Fibroblast of upper back skin (primary cell): ENCODE data around the gene PNO1.
"Not testable (repeated sequence)": the region's sequence is repeated elsewhere in the genome, so short reads cannot be mapped to it uniquely, and the experiment has no call there.

ENCODE experiments used
- DNase-seq: peaks from one replicate; pipeline ENCODE4 v3.0.0-alpha.2; 2013

Gene PNO1

DNA sequence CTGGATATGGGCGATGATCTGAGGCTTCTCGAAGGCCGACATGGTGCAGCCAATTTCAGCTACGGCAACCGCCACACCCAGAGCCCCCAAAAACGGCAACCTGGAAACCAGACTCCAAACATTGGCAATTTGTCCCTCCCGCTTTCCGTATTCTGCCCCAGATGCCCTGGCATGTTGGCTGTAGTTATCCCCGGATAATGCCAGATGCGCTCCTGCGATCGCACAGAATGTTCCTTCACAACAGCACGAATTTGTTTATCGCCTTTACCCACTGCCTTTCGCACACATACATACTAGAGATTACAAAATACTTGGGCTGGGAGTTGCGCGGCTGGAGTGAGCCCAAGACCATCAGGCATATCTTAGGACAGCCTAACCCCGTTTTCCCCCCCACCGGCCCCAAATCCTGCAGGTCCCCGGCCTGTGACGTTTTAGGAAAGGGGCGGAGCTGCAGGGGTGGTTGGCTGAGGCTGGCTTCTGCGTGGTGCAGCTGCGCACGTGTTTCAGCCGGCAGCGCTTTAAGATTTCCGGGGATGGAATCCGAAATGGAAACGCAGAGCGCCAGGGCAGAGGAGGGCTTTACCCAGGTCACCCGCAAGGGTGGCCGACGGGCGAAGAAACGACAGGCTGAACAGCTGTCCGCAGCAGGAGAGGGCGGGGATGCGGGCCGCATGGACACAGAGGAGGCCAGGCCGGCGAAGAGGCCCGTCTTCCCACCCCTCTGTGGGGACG, at the start of gene PNO1:
Gene PNO1, plus strand, starts transcription at position 487 of the 732 bp plus-strand sequence. Its CDS starts 47 bp downstream, at position 534.
- DNase-seq: peak; percentile 95

DNA sequence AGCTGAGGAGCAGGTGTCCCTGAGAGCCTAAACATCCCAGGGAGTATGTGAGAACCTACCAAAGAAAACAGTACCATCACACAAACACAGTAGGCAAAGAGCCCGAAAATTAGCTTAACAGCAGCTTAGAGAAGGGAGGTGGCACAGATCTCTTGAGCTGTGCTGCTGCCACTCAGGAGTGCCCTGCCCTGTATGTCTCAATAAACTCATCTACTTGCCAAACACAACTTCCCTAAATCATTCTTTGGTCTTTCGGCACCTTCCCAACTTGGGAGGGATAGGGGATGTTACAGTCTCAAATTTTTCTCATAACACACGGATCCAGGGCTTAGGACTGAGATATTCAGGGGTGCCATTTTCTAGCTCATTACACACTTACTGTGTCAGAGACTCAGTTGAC, 49.6 kb upstream of the PNO1 start:
- no peak for DNase-seq

DNA sequence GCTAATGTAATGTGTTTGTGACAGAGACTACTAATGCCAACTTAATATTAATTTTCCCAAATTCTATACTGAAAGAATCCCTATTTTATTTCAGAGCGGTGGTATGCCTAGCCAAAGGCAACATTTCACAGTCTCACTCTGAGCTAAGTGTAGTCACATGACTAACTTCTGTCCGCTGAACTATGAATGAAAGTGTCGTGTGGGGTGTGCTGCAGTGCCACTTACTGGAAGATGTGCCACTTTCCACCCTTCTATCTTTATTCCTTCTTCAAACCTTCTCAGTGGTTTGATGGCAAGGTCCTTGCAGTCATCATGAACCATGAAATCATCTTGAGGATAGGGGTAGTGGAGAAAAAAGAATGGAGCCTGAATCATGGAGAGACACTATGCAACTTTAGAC, 47.6 kb upstream of the PNO1 start:
- no peak for DNase-seq

DNA sequence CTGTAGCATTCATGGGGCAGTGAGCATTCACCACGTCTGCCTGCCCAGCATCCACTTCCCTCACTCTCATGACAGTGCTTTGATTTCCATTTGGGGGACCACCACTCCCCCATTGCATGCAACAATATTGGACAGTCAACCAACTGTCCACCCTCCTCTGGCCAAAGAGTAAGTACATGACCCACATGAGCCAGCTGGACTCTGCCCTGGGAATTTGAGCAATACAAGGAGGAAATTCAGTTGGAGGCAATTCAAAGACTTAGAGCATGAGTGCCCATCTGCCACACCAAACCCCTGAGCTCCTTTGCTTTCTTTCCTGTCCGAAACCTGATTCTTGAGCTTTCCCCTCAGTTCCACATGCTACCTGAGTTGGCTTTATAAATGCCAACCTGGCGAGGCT, 41.7 kb upstream of the PNO1 start:
- DNase-seq: no peak

DNA sequence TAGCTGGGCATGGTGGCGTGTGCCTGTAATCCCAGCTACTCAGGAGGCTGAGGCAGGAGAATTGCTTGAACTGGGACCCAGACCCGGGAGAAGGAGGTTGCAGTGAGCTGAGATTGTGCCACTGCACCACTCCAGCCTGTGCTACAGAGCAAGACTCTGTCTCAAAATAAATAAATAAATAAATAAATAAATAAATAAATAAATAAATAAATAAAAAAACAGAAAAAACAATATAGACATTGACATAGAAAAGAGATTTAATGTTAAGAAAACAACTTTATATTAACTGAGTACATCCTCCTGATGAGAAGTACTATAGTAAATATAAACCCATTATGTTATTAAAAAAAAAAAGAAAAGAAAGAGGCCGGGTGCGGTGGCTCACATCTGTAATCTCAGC, 39.8 kb upstream of the PNO1 start:
- DNase-seq: not testable (repeated sequence)

DNA sequence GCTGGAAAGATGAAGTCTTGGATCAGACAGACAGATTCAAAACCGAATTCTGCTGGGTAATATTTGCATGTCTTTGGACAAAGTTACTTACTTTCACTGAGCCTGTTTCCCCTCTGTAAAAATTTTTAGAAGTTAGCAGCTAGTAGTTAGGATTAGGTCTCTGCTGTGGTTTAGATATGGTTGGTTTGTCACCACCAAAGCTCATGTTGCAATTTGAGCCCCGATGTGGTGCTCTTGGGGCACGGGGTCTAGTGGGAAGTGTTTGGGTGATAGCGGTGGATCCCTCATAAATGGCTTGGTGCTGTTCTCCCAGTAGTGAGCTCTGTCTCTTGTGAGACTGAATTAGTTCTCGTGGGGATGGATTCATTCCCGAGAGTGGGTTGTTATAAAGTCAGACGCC, 38.9 kb upstream of the PNO1 start:
- DNase-seq: no peak

DNA sequence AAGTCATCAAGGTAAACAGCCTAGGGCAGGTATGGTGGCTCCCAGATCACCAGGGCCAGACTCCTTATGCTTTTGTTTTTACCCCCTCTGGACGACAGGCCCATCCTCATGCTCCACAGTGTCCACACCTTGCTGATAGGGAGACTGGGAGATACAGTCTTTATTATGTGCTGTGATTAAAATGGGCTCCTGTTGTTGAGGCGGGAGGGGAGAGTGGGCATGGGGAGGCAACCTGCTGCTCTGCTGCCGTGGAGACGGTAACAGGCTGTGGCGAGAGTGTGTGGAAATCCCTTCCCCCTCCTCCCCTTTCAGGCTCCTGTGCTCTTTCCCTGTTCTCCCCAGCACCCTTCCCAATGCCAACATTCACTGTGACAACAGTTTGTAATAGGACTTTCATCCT, 38.2 kb upstream of the PNO1 start:
- no peak for DNase-seq

DNA sequence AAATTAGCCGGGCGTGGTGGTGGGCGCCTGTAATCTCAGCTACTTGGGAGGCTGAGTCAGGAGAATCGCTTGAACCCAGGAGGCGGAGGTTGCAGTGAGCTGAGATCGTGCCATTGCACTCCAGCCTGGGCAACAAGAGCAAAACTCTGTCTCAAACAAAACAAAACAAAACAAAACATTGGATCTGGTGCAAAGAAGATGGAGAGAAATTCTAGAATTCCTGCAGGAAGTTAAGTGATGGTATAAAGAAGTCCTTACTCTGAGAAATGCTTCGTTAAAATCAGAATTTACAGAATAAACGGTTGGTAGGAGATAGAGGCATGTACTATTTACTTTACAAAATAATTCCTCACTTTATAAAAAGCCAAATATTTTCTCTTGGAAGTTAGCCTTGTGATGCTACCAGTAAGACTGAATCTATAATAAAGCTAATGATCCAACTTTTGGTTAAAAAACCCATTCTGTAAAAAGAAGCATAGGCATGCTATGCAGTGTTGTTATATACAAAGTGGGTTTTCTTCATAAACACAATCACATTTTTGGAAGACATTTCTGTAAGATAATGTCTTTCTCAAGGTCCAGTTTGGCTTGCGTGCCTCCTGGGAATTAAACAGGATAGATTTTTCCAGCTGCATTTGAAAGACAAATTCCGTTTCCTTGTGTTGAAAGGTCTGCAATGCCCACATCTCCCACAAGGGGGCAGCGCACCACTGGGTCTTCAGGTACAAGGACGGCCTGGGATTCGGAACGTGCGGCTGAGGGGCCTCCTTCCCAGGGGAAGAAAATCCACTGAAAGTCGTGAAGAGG, 35.6 kb upstream of the PNO1 start:
- peak; percentile 81 for DNase-seq

DNA sequence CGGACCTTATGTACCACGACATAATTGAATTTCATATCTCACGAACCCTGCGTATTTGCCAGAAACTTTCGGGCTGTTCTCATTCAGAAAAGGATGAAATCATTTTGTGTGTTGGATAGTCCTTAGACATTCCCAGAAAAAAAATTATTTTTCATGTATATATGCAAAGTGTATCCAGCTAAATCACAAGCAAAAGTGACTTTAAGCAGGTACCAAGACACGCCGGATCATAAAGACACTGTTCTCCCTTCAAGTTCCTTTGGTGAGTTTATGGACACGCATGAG, 35.1 kb upstream of the PNO1 start:
- DNase-seq: no peak

DNA sequence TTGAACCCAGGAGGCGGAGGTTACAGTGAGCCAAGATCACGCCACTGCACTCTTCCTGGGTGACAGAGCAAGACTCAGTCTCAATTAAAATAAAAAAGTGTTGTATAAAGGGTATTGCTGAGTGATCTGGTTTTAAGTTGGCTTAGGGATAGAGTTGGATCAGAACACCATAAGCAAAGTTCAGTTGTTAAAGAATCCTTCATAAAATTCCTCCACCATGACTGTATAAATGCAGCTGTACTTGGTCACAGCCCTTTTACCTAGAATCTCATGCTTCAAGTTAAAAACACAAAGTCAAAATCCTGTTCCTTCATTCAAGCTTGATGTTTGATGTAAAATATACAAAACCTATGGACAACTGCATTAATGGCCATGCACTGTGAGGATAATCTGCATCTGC, 33.4 kb upstream of the PNO1 start:
- no peak for DNase-seq

DNA sequence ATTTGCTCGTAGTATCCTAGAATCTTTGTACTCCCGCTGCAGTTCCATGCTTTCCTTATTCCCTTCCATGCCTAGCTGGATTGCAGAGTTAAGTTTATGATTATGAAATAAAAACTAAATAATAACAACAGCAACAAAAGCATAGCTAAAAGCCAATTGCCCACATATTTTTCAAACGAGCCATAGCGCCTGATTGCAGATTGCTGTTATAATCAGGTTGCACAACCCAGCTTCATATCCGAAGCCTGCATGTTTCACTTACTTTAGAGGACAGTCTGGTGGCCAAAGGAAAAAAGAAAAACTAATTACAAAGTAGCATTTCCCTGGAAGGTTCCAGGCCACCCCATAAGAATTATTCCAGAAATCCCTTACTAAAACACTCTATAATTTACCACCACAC, 31.9 kb upstream of the PNO1 start:
- no peak for DNase-seq

DNA sequence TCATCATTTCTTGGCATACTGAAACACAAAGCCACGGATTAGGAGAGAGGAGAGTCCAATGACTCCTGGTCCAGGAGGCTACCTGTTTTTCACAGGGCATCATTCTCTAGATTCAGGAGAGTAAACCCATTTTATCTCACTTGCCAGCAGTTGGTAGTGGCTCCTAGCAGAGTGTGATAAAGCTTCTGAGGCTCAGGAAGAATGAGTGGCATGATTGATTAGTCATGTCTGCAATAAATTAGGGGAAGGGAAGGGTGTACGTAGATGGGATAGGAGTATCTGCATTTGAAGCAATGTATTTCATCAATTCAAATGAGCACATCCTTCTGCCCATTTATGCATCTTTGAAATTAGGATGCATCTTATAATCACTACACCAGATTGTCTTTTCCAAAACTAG, 31.1 kb upstream of the PNO1 start:
- no peak for DNase-seq

DNA sequence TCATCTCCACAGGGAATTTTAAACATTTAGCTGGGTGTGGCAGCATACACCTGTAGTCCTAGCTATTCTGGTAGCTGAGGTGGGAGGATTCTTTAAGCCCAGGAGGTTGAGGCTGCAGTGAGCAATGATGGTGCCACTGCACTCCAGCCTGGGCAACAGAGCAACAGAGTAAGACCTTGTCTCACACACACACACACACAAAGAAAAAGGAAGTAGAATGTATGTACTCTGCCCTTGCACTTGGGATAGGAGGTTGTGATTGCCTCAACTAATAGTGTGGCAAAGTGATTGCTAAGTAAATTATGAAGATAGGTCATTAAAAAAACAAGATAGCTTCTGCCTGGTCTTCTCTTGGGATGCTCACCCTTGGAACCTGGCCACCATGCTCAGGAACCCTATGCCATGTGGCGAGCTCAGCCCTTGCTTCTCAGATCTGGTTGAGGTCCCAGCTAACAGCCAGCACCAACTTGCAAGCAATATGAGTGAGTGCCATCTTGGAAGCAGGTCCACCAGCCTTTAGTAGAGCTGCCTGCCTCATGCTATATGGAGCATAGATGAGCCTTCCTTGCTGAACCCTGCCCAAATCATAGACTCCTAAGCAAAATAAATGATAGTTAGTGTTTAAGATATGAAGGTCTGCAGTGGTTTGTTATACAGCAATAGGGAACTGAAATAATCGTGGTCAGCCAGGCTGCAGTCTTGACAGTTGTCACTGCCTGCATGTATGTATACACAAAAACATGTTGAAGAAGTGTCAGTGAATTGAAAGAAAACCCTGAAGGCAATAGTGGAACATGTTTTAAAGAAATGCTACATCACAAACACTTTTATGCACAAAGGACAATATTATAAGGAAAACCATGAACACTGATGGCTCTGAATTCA, 30.1 kb upstream of the PNO1 start:
- DNase-seq: no peak

DNA sequence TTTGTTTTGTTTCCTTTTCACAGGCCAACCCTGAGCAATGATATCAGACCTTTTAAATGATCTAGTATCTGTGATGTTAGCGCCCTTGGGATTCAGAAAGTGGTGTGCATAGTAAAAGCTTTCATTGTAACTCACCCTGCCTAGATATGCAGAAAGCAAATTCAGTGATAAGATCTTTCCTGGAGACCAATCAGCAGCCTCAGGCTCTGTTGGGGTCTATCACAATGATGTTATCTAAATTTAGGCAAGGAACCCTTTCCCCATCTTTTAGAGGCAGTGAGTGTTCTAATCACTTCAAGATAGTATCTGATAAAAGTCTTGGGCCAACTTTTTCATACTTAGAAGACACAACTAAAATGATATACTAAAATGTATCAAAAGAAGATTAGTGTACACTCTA, 23.6 kb upstream of the PNO1 start:
- DNase-seq: no peak

DNA sequence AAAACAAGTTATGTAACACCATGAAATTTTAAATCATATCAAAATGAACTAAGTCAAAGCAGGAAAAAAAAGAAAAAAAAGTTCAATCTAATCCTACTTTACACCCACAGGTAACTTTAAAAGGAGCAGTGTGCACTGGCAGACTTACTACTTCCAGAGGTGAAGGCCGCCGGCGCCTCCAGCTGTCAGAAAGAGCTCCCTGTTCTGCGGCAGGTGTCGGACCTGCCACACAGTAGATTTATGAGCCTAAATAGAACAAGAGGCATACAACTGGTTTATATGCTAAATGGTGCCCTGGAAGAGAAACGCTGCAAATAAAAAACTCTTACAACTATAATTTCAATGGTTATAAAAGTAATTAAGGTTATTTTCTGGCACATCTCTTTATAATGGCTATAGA, 23.1 kb upstream of the PNO1 start:
- DNase-seq: no peak

DNA sequence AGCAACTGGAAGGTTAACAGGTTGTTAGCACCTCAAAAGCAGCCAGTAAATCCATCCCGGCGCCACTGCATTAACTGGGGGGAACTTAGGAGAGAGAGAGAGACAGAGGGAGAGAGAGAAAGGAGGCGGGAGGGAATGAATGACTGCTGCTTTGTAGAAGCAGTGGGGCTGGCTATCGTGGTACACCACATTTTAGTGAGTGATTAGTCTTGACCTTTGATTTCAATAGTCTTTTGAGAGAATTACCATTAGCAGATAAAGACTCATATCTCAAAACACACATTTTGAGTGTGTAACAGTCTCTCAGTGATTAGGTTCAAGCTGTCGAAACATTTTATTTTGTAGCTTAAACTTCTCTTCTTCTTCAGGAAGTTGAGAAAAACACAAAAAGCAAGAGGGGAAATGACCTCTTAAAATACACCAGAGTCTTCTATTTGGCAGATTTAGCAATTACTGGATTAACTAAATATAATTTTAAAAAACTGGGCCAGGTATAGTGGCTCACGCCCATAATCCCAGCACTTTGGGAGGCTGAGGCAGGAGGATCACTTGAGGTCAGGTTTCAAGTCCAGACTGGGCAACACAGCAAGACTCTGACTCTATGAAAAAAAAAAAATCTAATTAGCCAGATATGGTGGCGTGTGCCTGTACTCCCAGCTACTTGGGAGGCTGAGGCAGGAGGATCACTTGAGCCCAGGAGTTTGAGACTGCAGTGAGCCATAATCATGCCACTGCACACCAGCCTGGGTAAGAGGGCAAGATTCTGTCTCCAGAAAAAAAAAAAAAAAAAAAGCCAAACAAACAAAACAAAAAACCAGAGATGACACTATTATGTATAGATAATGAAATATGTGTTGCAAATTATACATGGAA, 22.0 kb upstream of the PNO1 start:
- DNase-seq: no peak

DNA sequence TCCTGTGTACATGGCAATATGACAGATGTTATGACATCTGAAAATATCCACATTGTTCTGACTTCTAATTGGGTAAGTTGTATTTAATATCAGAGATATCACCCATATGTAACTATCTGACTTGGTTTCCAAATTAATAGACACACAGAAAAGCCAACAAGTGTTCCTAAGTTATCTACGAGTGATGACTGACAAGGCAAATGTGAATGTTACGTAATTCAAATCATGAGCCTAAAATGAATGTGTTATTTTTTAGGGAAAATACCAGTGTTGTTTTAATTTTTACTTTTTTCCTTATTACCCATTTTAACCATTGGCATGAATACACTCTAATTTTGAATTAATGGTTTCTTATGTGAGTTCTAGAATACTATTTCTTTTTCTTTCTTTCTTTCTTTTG, 15.8 kb upstream of the PNO1 start:
- DNase-seq: no peak

DNA sequence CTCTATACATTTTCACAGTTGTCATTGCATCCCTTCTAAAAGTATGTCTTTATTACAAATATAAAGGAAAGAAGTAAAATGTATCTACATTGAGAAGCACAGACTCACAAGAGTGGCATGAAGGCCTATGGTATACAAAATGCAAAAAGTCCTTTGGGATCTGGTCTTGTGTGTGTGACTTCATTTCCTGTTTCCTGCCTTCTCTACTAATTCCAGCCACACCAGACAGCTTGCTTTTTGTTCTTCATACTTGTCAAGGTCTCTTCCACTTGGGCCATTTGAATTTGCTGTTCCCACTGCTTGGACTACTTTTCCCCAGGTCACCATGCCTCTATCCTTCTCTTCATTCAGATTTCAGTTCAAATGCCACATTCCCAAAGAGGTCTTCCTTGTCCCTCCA, 6.7 kb upstream of the PNO1 start:
- peak; percentile 3 for DNase-seq

DNA sequence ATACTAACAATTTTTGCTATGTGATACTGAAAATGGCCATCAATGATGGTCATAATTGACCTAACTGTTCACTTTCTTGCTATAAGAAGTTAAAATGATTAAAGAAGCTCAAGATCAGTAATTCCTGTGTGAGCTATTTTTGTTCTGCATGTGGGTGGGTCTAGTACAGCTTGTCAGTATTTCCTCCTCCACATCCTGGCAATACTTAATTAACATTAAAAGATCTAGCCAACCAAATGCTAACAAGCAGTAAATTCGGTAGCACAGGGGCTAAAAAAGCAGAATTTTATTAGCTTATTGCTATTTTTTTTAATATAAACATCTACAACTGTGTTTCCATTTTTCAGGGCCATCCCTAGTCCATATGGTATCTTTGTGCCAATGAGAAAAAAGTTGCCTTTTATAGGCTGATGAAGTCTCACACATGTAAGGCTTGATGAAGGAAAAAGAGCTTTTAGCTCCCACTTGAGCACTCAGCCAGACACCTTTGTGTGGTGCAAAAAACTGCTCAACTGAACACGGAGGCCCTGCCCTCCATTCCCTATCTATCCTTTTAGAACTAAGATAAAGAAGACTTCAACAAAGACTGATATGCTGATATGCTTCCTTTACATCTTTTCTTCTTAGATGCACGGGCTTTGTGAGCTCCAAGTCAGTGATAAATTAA, 4.9 kb upstream of the PNO1 start:
- no peak for DNase-seq

DNA sequence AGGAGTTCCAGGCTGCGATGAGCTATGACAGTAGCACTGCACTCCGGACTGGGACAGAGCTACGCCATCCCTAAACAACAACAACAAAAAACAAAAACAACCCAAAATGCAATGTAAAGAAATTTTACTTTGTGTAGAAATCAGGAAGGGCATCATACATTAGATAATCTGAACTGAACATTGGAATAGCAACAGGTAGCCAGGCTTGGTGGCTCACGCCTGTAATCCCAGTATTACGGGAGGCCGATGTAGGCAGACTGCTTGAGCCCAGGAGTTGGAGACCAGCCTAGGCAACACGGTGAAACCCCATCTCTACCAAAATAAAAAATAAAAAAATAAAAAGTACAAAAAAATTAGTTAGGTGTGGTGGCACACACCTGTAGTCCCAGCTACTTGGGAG, 2.1 kb upstream of the PNO1 start:
- no peak for DNase-seq

DNA sequence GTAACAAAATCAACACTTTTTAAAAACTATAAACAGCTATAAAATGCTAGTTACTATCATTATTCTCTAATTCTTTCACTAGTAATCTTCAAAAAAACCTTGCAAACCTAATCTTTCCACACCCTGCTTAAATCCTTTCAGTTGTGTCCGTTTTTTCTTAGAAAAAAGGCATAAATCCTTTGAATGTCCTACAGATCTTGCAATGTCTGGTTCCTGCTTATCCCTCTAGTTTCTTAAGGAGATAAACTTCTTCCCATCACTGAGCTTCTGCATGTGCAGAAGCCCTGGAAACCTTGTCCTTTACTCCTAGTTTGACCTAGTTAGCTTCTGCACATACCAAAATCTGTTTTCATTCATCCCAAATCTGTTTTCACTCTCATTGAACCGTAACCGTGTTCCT, 1.3 kb upstream of the PNO1 start:
- DNase-seq: no peak

DNA sequence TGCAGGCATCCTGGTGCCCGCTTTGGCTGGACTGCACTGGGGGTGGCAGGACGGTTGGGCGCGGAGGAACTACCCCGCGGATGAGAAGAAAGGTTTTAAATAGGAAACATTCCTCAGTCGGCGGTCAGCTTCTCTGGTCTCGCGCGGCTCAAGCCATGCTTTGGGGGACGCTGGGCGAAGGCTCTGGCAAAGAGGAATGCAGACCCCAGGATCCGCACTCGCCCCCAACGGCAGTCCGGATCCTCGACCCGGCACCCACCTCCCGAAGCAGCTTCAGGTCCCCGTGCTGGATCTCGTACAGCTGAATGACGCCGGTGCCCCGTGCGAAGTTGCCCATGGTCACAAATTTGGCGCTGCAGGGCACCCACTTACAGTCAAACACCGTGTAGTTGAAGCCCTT, 686 bp upstream of the PNO1 start:
- no peak for DNase-seq

DNA sequence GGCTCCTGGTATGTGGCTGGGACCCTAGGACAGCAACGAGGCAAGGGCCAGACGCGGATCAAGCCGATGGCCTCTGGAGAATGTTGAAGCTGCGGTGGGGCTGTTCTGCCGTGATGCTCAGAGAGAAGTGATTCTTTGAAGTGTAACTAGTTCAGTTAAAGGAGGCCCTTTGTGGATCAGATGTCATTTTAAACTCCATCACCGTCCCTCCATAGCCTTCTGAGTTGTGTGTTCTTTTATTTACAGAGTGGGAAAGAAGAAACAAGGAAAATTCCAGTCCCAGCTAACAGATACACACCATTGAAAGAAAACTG, 403 bp downstream of the PNO1 start:
- DNase-seq: no peak
